Fibroblast of peridontal ligament (primary cell): ENCODE measurements around the gene DNAJB6.
"Not testable (repeated sequence)": the region's sequence is repeated elsewhere in the genome, so short reads cannot be mapped to it uniquely, and the experiment has no call there.

Experiments used
- DNase-seq: peaks from one replicate; pipeline ENCODE4 v3.0.0-alpha.2; 2010; ENCODE audit errors: extremely low read depth

The DNAJB6 gene

DNA sequence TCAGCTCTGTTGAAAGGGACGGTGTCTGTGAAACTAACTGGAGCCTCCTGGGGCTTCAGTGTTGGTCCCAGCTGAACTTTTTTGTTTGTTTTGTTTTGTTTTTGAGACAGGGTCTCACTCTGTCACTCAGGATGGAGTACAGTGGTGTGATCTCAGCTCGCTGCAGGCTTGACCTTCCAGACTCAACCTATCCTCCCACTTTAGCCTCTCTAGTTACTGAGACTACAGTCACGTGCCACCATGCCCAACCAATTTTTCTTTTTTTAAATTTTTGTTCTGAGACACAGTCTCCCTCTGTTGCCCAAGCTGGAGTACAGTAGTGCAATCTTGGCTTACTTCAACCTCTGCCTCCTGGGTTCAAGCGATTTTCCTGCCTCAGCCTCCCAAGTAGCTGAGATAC, 13.4 kb upstream of the DNAJB6 start:
- DNase-seq, result no peak

DNA sequence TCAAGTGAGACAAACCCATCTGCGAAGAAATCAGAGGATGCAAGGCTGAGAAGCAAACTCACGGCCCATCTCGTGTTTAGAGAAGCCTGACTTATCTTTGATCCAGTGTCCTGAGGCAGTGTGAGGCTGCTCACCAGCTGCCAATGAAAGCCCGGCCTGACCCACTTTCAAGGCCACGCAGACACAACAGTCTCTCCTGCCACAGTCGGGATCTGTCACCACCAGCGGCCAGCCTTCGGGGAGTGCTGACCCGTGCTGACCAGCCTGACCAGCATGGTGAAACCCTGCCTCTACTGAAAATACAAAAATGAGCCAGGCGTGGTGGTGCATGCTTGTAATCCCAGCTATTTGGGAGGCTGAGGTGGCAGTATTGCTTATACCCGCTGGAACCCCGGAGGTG, 7.4 kb upstream of the DNAJB6 start:
- no peak for DNase-seq

DNA sequence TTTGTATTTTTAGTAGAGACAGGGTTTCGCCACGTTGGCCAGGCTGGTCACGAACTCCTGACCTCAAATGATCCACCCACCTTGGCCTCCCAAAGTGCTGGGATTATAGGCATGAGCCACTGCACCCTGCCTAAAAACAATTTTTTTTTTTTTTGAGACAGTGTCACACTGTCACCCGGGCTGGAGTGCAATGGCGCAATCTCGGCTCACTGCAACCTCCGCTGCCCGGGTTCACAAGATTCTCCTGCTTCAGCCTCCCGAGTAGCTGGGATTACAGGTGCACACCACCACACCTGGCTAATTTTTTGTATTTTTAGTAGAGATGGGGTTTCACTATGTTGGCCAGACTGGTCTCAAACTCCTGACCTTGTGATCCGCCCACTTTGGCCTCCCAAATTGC, 6.2 kb upstream of the DNAJB6 start:
- not testable (repeated sequence) for DNase-seq

DNA sequence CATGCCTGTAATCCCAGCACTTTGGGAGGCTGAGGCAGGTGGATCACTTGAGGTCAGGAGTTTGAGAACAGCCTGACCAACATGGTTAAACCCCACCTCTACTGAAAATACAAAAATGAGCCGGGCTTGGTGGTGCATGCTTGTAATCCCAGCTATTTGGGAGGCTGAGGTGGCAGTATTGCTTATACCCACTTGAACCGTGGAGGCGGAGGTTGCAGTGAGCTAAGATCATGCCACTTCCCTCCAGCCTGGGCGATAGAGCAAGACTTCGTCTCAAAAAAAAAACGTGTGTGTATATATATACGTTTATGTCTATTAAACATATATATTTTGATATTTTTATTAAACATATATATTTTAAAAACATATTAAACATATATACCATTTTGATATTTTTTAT, 5.8 kb upstream of the DNAJB6 start:
- not testable (repeated sequence) for DNase-seq

- DNase-seq, result no peak
Observed at GRCh38 chr7:157335236-157335635, 1.6 kb upstream of the DNAJB6 start.

- DNase-seq, result no peak
Observed at GRCh38 chr7:157335991-157336382, 817 bp upstream of the DNAJB6 start.

GRCh38 chr7:157337316-157338149, 729 bp downstream of the DNAJB6 start:
- peak; percentile 58 for DNase-seq

GRCh38 chr7:157339777-157340677, 3.2 kb downstream of the DNAJB6 start:
- peak; percentile 81 for DNase-seq

DNA sequence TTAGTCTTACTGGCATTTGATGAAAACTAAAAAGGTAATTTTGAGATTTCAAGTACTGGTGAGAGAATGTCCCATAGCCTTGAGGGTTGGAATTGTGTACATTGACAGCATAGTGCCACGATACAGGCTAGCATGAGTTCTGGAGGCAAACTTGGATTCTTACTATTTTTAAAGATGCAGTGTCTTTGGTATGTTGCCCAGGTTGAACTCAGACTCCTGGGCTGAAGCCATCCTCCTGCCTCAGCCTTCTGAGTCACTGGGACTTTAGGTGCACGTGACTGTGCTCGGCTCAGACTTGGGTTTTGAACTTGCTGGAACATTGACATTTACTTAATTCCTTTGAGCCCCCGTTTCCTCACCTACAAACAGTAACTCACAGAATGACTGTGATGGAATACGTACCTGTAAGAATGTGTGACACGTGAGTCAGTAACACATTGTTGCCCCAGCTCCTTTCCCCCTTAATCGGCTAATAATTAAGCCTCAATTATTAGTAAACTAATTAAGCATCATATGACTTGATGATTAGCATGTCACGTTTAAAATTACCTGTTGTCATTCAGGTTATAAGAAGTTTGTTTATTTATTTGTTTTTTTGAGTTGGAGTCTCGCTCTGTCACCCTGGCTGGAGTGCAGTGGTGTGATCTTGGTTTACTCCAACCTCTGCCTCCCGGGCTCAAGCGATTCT, 10.6 kb downstream of the DNAJB6 start:
- DNase-seq, result peak; percentile 91

DNA sequence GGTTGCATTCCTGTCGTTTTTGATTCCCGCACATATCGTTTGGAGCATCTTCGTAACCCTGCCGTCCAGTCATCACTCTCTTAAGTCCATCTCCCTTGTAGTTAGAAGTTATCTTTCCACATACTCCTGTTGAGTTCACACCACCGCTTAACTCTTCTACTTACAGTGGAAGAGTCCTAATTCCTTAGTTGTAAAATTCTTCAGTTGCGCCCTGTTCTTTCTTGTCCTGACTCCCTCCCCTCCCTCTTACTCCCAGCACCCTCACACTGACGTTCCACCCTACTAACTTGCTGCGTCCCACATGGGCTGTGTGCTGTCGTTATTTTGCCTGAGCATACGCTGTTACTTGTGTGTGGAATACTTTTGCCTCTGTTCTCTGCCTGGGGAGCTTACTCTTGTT, 11.7 kb downstream of the DNAJB6 start:
- no peak for DNase-seq

- DNase-seq, result no peak
Observed at GRCh38 chr7:157352516-157352915, 15.7 kb downstream of the DNAJB6 start.

DNA sequence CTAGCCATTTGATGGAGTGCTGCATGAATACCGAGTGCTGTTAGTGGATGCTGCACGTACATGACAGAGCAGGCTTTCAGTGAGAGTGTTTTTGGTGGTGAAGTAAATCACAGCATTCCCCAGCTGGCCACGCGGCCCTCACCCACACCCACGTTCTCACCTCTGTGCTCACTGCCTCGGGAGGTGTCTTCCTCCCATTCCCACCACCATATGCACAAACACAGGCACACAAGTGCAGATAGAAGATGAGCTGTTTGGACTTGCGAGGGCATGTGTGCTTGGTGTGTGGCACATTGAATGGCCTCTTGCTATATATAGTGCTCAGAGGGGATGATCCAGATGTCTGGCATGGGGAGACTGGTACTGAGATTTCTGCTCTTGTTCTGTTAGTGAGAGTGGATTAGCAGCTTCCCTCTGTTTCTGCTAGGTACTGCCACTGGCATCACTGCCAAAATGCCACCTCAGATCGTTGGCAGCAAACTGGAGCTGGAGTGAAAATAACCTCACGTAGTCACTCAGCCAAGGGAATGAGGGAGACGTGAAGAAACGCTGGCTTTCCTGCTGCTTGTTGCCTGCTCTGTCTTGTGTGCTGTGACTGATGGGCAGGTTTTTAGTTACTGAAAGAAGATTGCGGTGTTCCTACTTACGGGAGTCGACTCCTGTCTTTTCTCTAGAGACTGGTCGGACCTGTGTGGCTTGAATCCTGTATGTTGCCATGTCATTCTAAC, 19.1 kb downstream of the DNAJB6 start:
- peak; percentile 41 for DNase-seq

- no peak for DNase-seq
Observed at GRCh38 chr7:157357129-157358040, 20.6 kb downstream of the DNAJB6 start.

- no peak for DNase-seq
Observed at GRCh38 chr7:157358041-157358752, 21.4 kb downstream of the DNAJB6 start.

DNA sequence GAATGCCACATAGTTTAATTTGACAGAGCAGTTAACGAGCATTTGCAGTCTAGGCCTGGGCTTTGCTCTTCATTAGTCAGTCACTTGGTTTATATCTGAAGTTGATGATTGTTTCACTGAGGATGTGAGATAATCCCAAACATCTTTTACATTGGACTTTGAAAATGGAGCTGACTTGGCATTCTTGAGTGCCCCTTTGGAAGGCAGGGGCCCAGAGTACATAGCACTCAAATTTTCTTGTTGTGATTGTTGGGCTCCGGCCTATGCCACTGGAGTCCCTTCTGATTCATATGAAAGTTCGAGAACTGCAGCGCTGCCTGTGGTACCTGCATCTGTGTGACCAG, 21.9 kb downstream of the DNAJB6 start:
- no peak for DNase-seq

- no peak for DNase-seq
Observed at GRCh38 chr7:157359581-157359980, 22.8 kb downstream of the DNAJB6 start.

- DNase-seq, result no peak
Observed at GRCh38 chr7:157360483-157361025, 23.8 kb downstream of the DNAJB6 start.

DNA sequence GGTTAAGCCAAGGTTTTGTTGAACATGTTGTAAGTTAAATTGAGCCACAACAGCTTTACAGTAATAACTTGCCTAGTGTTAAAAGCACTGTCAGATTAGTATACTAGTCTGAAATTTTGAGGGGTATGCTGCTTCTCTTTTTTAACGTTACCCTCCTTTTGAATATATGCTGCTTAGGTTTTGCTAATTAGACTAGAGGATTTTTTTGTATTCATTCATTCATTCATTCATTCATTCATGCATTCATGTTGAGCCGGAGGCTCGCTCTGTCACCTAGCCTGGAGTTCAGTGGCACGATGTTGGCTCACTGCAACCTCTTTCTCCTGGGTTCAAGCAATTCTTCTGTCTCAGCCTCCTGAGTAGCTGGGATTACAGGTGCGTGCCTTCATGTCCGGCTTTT, 24.7 kb downstream of the DNAJB6 start:
- no peak for DNase-seq

DNA sequence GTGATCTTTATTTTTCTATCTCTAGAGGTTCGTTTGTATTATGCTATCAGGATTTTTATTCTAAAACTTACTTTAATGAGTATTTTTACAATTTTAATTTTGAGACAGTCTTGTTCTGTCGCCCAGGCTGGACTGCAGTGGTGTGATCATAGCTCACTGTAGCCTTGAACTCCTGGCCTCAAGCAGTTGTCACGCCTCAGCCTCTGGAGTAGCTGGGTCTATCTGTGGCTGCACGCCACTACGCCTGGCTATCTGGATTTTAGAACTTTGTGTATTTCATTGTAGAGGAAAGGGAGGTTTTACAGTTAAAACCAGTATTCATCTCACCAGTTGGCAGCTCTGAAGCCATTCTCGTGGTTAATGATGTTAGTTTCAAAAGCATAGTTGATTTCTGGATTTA, 25.9 kb downstream of the DNAJB6 start:
- no peak for DNase-seq

DNA sequence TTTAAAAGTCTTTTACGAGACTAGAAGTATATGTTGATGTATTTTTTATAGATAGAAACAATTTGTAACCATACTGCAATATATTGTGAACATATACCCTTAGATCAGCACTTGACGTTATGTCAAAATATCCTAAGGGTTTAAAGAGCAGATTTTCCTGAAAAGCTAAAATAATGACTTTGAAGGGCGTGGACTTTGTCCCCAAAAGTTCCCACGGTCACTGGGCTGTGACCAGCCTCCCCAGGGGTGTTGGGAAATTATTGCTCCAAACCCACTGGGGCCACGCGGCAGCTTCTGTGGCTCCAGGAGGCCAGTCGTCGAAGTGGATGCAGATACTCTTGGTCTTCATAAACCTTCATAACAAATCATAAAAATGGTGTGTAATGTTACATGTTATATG, 29.9 kb downstream of the DNAJB6 start:
- no peak for DNase-seq
